Spinal cord (tissue), 10 donors: ENCODE data around the gene GNB1. TPM values are rescaled to one million over a fixed set of nuclear protein-coding genes. Genes with fewer than 3 reads are reported as not detected.

Source experiments
- DNase-seq, 6 donors: peaks; one replicate each; pipeline versions ENCODE4 v3.0.0 to v3.0.0-alpha.2; 2013 to 2015; ENCODE audit warnings: low spot score in 6 of 6, low read depth in 4 of 6
- H3K27ac ChIP-seq: one replicate; pipeline ENCODE4 v1.5.1; 2013; ENCODE audit warnings: low read depth, low read length, control low read depth
- H3K27me3 ChIP-seq: one replicate; pipeline ENCODE4 v1.6.1; 2013; ENCODE audit warnings: low read length; ENCODE audit not compliant: control insufficient read depth, insufficient read depth
- H3K36me3 ChIP-seq: one replicate; pipeline ENCODE4 v1.6.1; 2013; ENCODE audit warnings: low read length; ENCODE audit not compliant: control insufficient read depth, insufficient read depth
- H3K4me1 ChIP-seq: one replicate; pipeline ENCODE4 v1.6.1; 2013; ENCODE audit warnings: low read length; ENCODE audit not compliant: control insufficient read depth, insufficient read depth
- H3K4me3 ChIP-seq: one replicate; pipeline ENCODE4 v1.5.1; 2013; ENCODE audit warnings: low read depth, low read length, control low read depth
- H3K9me3 ChIP-seq: one replicate; pipeline ENCODE4 v1.6.1; 2013; ENCODE audit warnings: low read length; ENCODE audit not compliant: control insufficient read depth, insufficient read depth
- WGBS: methylation state at CpG from one replicate; pipeline ENCODE4 v1.1.5; 2013; ENCODE audit warnings: missing lambda C conversion rate; ENCODE audit not compliant: insufficient coverage; 5-methylcytosine and 5-hydroxymethylcytosine counted together
- polyA plus RNA-seq, 2 donors: library from polyadenylated mRNA; unstranded; fragments of 120-200 nt; gene quantifications; one replicate each; pipeline ENCODE4 v1.2.1, GENCODE V29; 2013; ENCODE audit not compliant: insufficient read length in 2 of 2
- total RNA-seq, 2 donors: library from RNA; depleted of rRNA in 1 of 2; stranded (reverse); fragments of 120-200 nt in 1 of 2; fragments of >200 nt in 1 of 2; gene quantifications; one replicate each; pipeline versions ENCODE4 v1.2.3 to v1.2.4, GENCODE V29; 2013 to 2014
- donor health status: healthy.

GNB1 gene
- total and polyA plus RNA-seq, 4 donors = 129 to 651 (median 436) TPM

DNA sequence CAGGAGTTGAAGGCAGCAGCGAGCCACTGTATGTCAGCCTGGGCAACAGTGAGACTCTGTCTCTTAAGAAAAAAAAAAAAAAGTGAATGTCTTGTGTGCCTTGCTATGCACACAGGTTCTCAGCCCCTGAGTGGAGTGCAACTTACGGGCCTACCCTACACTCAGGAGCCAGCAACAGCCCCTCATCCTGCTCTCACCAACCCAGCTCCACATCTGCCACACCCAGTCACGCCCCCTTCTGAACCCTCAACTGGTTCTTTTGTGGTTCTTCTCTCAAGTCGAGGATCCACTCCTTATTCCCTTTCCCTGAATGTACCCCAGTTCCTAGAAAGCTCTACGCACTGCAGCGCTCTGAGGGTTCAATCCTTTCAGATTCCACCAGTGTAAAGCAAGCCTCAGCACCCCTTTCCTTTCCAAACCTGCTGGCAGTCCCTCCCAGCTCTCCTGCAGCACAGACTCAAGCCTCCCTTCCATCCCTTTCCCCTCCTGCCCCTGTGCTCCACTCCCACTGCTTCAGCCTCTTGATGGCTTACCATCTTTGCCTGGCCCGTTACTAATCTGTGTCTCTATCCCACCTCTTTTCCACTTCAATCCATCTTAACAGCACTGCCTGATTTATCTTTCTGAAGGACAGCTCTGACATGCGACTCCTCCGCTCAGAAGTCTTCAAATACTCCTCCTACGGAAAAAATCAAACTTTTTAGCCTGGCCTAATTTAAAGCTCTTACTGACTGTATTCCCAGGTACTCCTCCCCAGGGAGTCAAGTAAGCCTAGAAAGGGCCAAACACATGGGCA, 38.1 kb downstream of the GNB1 start:
- no peak overlapping the region for H3K4me3 ChIP-seq
- no peaks in the 10 kb centered on the region for H3K27me3 ChIP-seq
- peak overlapping the region; percentile 47 for H3K27ac ChIP-seq
- peaks cover 34% of the 10 kb centered on the region for H3K4me1 ChIP-seq
- H3K36me3 ChIP-seq = peaks cover 3% of the 10 kb centered on the region
- H3K9me3 ChIP-seq = no peaks in the 10 kb centered on the region
- no peak for DNase-seq
- 87% methylated on average over 10 of the region's 10 CpGs for WGBS

DNA sequence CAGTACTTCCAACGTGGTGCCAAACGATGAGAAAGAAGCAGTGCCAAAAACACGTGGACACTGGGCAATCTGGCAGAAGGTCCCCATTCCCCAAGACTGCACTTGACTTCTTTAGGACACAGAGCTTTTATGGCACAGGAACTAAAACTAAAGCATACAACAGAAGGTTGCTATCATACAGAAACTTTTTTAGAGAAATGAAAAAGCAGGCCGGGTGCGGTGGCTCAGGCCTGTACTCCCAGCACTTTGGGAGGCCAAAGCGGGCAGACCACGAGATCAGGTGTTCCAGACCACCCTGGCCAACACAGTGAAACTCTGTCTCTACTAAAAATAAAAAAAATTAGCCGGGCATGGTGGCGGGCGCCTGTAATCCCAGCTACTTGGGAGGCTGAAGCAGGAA, 43.0 kb downstream of the GNB1 start:
- Histone ChIP-seq H3K4me1 (peaks cover 41% of the 10 kb centered on the region), H3K36me3 (peaks cover 3% of the 10 kb centered on the region), H3K4me3 (no peak overlapping the region), H3K9me3 (no peaks in the 10 kb centered on the region), H3K27me3 (no peaks in the 10 kb centered on the region), H3K27ac (no peak overlapping the region)
- no peak for DNase-seq
- 79% methylated on average over 9 of the region's 10 CpGs for WGBS

DNA sequence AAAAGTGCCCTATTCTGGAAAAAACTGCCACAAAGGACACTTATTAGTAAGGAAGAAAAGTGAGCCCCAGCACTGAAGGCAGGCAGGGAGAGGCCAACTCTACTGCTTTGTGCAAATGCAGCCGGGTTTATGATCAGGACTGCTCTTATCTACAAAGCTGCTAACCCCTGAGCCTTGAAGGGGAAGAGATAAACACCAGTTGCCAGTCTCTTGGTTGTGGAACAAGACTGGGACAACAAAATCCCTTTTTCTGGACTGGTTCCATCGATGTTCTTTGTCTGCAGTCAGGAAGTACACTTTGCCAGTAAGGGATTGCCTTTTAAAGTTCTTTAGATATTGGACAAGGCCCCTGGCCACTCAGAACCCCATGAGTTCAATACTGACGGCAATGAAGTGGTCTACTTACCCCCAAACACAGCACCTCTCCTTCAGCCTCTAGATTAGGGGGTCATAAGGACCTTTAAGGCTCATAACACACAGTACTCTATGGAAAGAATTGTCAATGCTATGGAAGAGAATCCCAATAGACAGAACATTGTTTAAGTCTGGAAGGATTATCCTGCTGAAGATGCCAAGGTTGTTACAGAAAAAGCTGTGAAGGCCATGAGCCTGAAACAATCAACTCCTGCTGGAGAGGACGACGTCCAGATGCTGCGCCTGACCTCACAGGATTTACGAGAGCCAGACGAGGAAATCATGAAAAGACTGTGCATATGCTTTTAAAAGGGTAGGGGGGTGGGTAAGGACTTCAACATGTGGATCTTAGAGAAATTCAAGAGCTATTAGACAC, 43.6 kb downstream of the GNB1 start:
- Histone ChIP-seq H3K27ac (peak overlapping the region; percentile 64), H3K4me1 (peaks cover 41% of the 10 kb centered on the region), H3K27me3 (no peaks in the 10 kb centered on the region), H3K4me3 (no peak overlapping the region), H3K9me3 (no peaks in the 10 kb centered on the region), H3K36me3 (no peaks in the 10 kb centered on the region)
- WGBS = 43% methylated on average over 4 of the region's 8 CpGs
- DNase-seq = peak in 2 of 6 donors; percentile 22 to 51

DNA sequence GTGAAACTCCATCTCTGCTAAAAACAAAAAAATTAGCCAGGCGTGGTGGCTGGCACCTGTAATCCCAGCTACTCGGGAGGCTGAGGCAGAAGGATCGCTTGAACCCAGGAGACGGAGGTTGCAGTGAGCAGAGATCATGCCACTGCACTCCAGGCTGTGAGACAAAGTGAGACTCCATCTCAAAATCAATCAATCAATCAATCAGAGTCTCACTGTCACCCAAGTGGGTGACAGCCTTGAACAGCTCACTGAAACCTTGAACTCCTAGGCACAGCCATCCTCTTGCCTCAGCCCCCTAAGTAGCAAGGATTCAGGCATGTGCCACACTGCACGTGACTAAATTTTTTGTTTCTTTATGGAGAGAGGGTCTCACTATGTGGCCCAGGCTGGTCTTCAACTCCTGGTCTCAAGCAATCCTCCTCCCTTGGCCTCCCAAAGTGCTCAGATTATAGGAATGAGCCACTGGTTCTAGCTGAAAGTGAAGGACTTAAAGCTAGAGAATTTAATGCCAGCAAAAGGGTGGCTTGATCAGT, 44.4 kb downstream of the GNB1 start:
- 96% methylated on average over 4 of the region's 5 CpGs for WGBS
- H3K27ac ChIP-seq = peak overlapping the region; percentile 10
- no peak for DNase-seq

DNA sequence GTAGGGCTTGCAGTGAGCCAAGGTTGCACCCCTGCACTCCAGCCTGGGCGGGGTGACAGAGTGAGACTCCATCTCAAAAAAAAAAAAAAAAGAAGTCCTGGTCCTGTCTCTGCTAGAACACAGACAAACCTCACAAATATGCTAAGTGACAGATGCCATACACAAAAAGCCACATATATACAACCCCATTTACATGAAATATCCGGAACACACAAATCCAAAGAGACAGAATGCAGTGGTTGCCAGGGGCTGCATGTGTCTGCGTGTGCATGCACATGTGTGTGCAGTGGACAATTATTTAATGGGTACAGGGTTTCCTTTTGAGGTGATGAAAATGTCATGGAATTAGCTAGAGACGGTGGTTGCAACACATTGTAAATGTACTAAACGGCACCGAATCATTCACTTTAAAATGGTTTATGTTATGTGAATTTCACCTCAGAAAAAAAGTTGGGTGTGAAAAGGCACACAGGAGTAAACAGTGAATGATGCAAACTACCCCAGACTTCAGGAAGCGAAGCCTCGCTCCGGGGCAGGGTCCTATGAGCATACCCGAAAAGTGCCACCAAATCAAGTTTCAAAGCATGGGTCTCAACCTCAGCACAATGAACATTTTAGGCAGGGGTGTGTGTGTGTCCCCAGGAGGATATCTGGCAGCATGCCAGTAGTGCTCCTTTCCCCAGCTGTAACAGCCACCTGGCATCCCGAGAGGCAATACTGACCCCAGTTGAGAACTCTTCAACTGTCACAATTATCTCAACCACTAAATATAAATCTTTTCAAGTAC, 48.3 kb downstream of the GNB1 start:
- DNase-seq = no peak
- Histone ChIP-seq H3K36me3 (peaks cover under 1% of the 10 kb centered on the region), H3K27ac (no peak overlapping the region), H3K4me1 (peaks cover 40% of the 10 kb centered on the region), H3K9me3 (no peaks in the 10 kb centered on the region), H3K4me3 (no peak overlapping the region), H3K27me3 (no peaks in the 10 kb centered on the region)
- WGBS = 90% methylated on average over 3 of the region's 11 CpGs

More for the DNA sequence above, 44.4 kb downstream of the GNB1 start:
- H3K4me3 ChIP-seq = no peak overlapping the region
- H3K4me1 ChIP-seq = peaks cover 44% of the 10 kb centered on the region
- H3K27me3 ChIP-seq = no peaks in the 10 kb centered on the region
- H3K9me3 ChIP-seq = no peaks in the 10 kb centered on the region
- no peaks in the 10 kb centered on the region for H3K36me3 ChIP-seq

GRCh38 chr1:1841575-1841995, 49.3 kb downstream of the GNB1 start:
- DNase-seq = peak in 1 of 6 donors; percentile 89
- Histone ChIP-seq H3K36me3 (peaks cover 6% of the 10 kb centered on the region), H3K27ac (no peak overlapping the region), H3K9me3 (no peaks in the 10 kb centered on the region), H3K4me1 (peaks cover 31% of the 10 kb centered on the region), H3K27me3 (no peaks in the 10 kb centered on the region), H3K4me3 (no peak overlapping the region)
- WGBS = no CpG with 5 or more reads among the region's 3 CpGs

GRCh38 chr1:1839311-1839965, 51.4 kb downstream of the GNB1 start:
- no peak overlapping the region for H3K27ac ChIP-seq
- H3K27me3 ChIP-seq = no peaks in the 10 kb centered on the region
- WGBS = 95% methylated on average over 4 of the region's 10 CpGs
- peaks cover 25% of the 10 kb centered on the region for H3K4me1 ChIP-seq
- DNase-seq = no peak
- H3K36me3 ChIP-seq = peaks cover 19% of the 10 kb centered on the region
- no peak overlapping the region for H3K4me3 ChIP-seq
- H3K9me3 ChIP-seq = no peaks in the 10 kb centered on the region

- no peak overlapping the region for H3K27ac ChIP-seq
- DNase-seq = no peak
- 95% methylated on average over 5 of the region's 8 CpGs for WGBS
- no peaks in the 10 kb centered on the region for H3K27me3 ChIP-seq
- H3K4me1 ChIP-seq = peaks cover 12% of the 10 kb centered on the region
- peaks cover 28% of the 10 kb centered on the region for H3K36me3 ChIP-seq
- H3K4me3 ChIP-seq = no peak overlapping the region
- H3K9me3 ChIP-seq = no peaks in the 10 kb centered on the region
These were observed 54.8 kb downstream of the GNB1 start for GRCh38 chr1:1836119-1836518.

DNA sequence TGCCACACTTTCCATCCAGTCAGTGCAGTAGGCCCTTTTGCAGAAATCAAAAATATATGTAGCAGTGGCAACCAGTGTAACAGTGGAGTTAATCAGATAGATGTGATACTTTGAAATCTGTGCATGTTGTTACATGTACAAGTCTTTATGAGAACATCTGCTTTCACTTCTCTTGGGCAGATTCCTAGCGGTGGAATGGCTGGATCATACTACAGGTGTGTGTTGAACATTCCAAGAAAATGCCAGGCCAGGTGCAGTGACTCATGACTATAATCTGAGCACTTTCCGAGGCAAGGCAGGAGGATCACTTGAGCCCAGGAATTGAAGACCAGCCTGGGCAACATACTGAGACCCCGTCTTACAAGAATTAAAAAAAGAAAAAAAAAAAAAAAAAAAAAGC, 55.3 kb downstream of the GNB1 start:
- 90% methylated on average over 1 of the region's 3 CpGs for WGBS
- H3K27ac ChIP-seq = no peak overlapping the region

More for the DNA sequence above, 55.3 kb downstream of the GNB1 start:
- Histone ChIP-seq H3K36me3 (peaks cover 32% of the 10 kb centered on the region), H3K9me3 (no peaks in the 10 kb centered on the region), H3K4me3 (no peak overlapping the region), H3K4me1 (peaks cover 6% of the 10 kb centered on the region), H3K27me3 (no peaks in the 10 kb centered on the region)
- DNase-seq = no peak
